ENCODE data around the gene GAP43.

DNA sequence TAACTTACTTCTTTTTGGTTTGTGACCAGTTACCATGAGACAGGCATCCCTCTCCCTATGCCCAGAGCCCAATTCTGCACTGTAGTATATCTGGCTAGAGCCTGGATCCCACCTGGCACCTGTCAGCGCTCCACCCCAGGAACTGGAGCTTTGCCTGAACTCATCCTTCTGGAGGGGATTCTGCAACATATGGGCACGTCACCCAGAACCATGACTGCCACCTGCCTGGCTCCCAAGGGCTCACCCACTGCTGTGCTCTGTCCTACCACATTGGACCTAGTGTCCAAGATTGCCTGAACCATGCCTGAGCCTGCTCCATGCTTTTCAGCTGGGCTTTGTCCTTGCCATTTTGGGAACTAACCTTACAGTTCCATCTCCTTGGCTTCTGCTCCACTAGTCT is 21.1 kb upstream of the GAP43 start:
- TF ChIP-seq POLR2A (IDR thresholded peaks at IDR 0.05; ENCODE audit: low read depth, low read length) (no peak), RCOR1 (IDR thresholded peaks at IDR 0.05; ENCODE audit: insufficient replicate concordance, low read length) (no peak), CTCF (conservative IDR thresholded peaks at IDR 0.05; ENCODE audit: low read depth, low read length) (no peak), RAD21 (IDR thresholded peaks at IDR 0.05; ENCODE audit: low read length) (no peak)
